Osteocyte (in vitro differentiated cells): ENCODE data around the gene ATP6V0C. TPM values are rescaled to one million over a fixed set of nuclear protein-coding genes. Genes with fewer than 3 reads are reported as not detected.

Experiments
- DNase-seq: peaks from one replicate; pipeline ENCODE4 v3.0.0; 2021; ENCODE audit warnings: mixed read lengths; ENCODE audit not compliant: unreplicated experiment; ENCODE audit errors: extremely low spot score
- H3K27ac Mint-ChIP-seq: one replicate; pipeline ENCODE4 v1.8.0; 2021; ENCODE audit warnings: mild to moderate bottlenecking, mixed read lengths; ENCODE audit not compliant: unreplicated experiment
- H3K27me3 Mint-ChIP-seq: one replicate; pipeline ENCODE4 v1.8.0; 2021; ENCODE audit warnings: mixed read lengths; ENCODE audit not compliant: unreplicated experiment
- H3K36me3 Mint-ChIP-seq: one replicate; pipeline ENCODE4 v1.8.0; 2021; ENCODE audit warnings: mixed read lengths; ENCODE audit not compliant: unreplicated experiment
- H3K4me1 Mint-ChIP-seq: one replicate; pipeline ENCODE4 v1.8.0; 2021; ENCODE audit warnings: mixed read lengths; ENCODE audit not compliant: unreplicated experiment
- H3K4me3 Mint-ChIP-seq: one replicate; pipeline ENCODE4 v1.8.0; 2021; ENCODE audit warnings: mild to moderate bottlenecking, moderate library complexity, mixed read lengths; ENCODE audit not compliant: unreplicated experiment
- H3K9me3 Mint-ChIP-seq: one replicate; pipeline ENCODE4 v1.8.0; 2021; ENCODE audit warnings: mixed read lengths; ENCODE audit not compliant: unreplicated experiment
- CTCF ChIP-seq: fragments of 200-600 bp; sonication (generic); IDR thresholded peaks from 2 replicates; pipeline ENCODE4 v1.5.0; 2021; ENCODE audit warnings: antibody characterized with exemption, mild to moderate bottlenecking, moderate library complexity
- total RNA-seq: library from RNA; stranded (reverse); gene quantifications from 2 replicates; pipeline ENCODE4 v1.2.1, GENCODE V29; 2021

The ATP6V0C gene
- total RNA-seq, 1 donor from 2014 or later = 208 TPM

- TF ChIP-seq CTCF = no peak
- no peak for DNase-seq
- Mint-ChIP-seq H3K9me3 (no peaks in the 10 kb centered on the region), H3K27ac (no peak overlapping the region), H3K36me3 (no peaks in the 10 kb centered on the region), H3K4me1 (peaks cover 15% of the 10 kb centered on the region), H3K27me3 (no peaks in the 10 kb centered on the region), H3K4me3 (no peak overlapping the region)
Measured at GRCh38 chr16:2487903-2488531, 25.7 kb upstream of the ATP6V0C start.

GRCh38 chr16:2489581-2489980 lies 24.2 kb upstream of the ATP6V0C start:
- peaks cover 11% of the 10 kb centered on the region for H3K4me1 Mint-ChIP-seq
- no peak for TF ChIP-seq CTCF

DNA sequence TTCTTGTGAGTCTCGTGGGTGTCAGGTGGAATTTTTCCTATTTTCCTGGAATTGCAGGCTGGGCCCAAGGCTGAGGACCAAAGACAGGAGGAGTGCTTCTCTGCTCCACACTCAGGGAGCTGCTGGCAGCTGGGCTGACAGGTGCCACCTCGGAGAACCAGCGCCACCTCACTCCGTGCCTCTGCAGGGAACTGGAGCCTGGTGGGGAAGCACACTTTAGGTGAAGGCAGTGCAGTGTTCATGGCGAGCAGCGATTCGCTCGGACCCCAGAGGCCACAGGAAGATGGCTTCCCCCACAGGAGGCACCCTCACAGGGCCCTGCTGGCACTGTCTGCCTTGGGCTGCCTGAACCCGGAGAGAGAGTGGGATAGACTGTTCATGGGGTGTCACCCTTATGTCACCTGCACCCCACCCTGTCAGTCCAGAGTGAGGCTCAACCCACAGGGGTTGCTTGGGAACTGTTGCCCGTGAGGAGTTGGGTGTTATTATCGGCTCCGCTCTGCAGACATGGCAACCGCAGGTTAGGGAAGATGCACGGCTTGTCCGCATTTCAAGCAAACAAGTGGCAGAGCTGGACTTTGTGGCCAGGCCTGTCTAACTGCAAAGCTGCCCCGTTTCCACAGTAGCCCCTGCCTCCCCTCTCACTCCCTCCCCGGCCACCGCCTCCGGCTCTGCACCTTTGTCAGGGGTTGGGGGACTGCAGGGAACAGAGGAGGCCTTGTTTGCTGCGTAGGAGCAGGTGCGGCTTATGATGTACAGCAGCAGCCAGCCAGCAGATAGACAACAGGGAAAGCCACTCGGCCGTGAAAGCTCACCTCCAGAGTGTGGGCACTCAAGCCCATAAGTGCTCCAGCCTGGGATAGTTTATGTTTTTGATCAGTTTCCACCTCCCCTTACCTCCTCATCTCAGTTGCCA lies 23.3 kb upstream of the ATP6V0C start:
- no peak for DNase-seq
- no peaks in the 10 kb centered on the region for H3K9me3 Mint-ChIP-seq
- no peak overlapping the region for H3K27ac Mint-ChIP-seq
- H3K4me1 Mint-ChIP-seq = peaks cover 11% of the 10 kb centered on the region
- no peaks in the 10 kb centered on the region for H3K27me3 Mint-ChIP-seq
- no peaks in the 10 kb centered on the region for H3K36me3 Mint-ChIP-seq
- H3K4me3 Mint-ChIP-seq = no peak overlapping the region
- no peak for TF ChIP-seq CTCF

More at GRCh38 chr16:2489581-2489980, 24.2 kb upstream of the ATP6V0C start:
- no peak overlapping the region for H3K27ac Mint-ChIP-seq
- no peaks in the 10 kb centered on the region for H3K36me3 Mint-ChIP-seq
- DNase-seq = no peak
- no peaks in the 10 kb centered on the region for H3K9me3 Mint-ChIP-seq
- no peaks in the 10 kb centered on the region for H3K27me3 Mint-ChIP-seq
- H3K4me3 Mint-ChIP-seq = no peak overlapping the region

DNA sequence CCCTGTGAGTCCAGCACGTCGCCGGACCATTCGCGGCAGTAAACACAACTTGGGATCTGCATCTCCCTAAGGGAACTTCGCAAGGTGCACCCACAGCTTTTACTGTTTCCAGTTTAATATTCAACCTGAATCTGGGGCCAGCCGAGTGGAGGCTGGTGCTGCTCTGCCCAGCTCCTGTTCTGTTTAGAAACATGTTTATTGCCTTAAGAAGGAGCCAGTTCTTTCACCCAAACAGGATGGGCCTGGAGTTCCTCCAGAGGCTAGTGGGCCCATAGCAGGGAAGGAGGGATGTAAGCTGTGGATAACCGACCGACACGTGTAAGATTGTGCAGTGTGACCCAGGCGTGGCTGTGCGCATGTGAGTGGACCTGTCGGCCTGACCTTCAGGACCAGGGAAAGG lies 21.5 kb upstream of the ATP6V0C start:
- no peak for DNase-seq
- no peak overlapping the region for H3K4me3 Mint-ChIP-seq

More for the DNA sequence above, 21.5 kb upstream of the ATP6V0C start:
- Mint-ChIP-seq H3K4me1 (peaks cover 5% of the 10 kb centered on the region), H3K27me3 (no peaks in the 10 kb centered on the region), H3K36me3 (peaks cover 4% of the 10 kb centered on the region), H3K9me3 (no peaks in the 10 kb centered on the region), H3K27ac (no peak overlapping the region)
- no peak for TF ChIP-seq CTCF
